ENCODE measurements around the gene SLC22A12. TPM values are rescaled to one million over a fixed set of nuclear protein-coding genes. Genes with fewer than 3 reads are reported as not detected.
A peak's percentile ranks its signal among the peaks of the same experiment; 100 is the strongest.
"Not testable (repeated sequence)": the region's sequence is repeated elsewhere in the genome, so short reads cannot be mapped to it uniquely, and the experiment has no call there.

SLC22A12 gene
- polyA plus RNA-seq, 2 of the 4 experiments (the other 2 are of a cell fraction): not detected

DNA sequence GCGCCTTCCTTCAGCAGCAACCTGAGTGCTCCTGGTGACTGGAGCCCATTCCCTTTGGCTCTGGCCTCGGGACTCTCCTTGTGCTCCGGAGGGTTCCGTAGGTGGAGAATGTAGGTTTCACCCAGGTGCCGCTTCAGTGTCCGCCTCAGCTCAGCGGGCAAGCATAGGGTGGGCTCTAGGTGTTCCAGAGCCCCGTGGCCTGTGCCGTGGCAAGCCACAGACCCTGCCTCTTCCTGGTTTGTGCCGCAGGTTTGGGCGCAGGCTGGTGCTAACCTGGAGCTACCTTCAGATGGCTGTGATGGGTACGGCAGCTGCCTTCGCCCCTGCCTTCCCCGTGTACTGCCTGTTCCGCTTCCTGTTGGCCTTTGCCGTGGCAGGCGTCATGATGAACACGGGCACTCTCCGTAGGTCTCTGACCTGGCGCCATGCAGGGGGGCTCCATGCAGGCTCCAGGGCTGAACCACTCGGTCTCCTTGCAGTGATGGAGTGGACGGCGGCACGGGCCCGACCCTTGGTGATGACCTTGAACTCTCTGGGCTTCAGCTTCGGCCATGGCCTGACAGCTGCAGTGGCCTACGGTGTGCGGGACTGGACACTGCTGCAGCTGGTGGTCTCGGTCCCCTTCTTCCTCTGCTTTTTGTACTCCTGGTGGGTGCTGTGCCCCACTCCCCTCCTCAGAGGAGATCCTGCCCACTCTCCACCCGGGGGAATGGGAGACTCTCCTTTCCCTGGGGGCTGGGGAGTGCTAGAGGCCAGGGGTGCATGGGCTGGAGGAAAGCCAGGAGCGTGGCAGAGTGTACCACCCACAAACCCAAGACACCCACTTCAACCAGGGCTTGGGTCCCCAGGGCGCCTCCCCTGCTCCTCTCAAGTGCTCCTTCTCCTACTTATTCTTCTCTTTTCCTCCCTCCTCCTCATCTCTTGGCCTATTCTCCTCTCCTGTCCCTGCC, 2.4 kb downstream of the SLC22A12 start (continued):
- TF ChIP-seq JUNB (IDR thresholded peaks at IDR 0.05) (no peak), ZFP36 (IDR thresholded peaks at IDR 0.05; ENCODE audit: borderline replicate concordance, partially characterized antibody) (no peak), TP53 (CRISPR knock-in tag; IDR thresholded peaks at IDR 0.05) (no peak), KDM5A (IDR thresholded peaks at IDR 0.05) (no peak), CTCF (IDR thresholded peaks at IDR 0.05) (no peak), RFX5 (IDR thresholded peaks at IDR 0.05) (no peak), NFE2L2 (conservative IDR thresholded peaks at IDR 0.05; ENCODE audit: low read length) (no peak), MAZ (IDR thresholded peaks at IDR 0.05; ENCODE audit: borderline replicate concordance, low read depth, low read length) (no peak)

DNA sequence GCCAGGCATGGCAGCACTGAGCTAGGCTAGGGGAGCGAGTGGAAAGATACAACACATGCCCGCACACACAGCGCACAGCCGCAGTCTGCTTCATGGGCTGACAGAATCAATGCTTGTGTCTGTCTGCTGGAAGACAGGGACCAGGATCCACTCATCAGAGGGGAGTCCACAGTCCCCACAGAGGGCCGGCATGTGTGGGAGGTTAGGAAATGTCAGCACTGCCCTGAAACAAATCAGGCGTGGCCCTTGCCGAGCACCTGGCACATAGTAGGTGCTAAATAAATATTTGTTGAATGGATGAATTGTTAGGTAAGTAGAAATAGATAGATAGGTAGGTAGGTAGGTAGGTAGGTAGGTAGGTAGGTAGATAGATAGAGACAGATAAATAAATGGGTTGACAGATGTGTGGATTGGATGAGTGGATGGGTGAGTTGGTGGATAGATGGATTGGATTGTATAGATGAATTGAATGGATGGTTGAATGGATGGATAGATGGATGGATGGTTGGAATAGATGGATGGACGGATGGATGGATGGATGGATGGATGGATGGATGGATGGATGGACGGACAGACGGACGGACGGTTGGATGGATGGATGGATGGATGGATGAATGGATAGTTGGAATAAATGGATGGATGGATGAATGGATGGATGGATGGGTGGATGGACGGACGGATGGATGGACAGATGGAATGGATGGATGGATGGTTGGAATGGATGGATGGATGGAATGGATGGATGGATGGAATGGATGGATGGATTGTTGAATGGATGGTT, 3.3 kb downstream of the SLC22A12 start:
- Histone ChIP-seq H3K4me1 (no peaks in the 10 kb centered on the region), H3K4me2 (no peak overlapping the region), H3K27ac (no peak overlapping the region), H3K9me3 (peaks cover under 1% of the 10 kb centered on the region; the same call in 1 of the 3 replicates), H3K4me3 (no peak overlapping the region)
- DNase-seq (ENCODE audit: low read depth in 1 of 2, low spot score in 1 of 2): no peak
- CTCF ChIA-PET: no interaction called here
- TF ChIP-seq ATOH8 (CRISPR knock-in tag; IDR thresholded peaks at IDR 0.05; ENCODE audit: low read depth): no peak
- no peak for TF ChIP-seq HOXB13 (CRISPR knock-in tag; IDR thresholded peaks at IDR 0.05; ENCODE audit: low read depth)
- no peak for TF ChIP-seq FOSB (CRISPR knock-in tag; IDR thresholded peaks at IDR 0.05)
- TF ChIP-seq RFX5 (IDR thresholded peaks at IDR 0.05): no peak
- no peak for ATAC-seq
- no peak for FAIRE-seq
- 56% methylated on average over 10 of the region's 14 CpGs for WGBS (ENCODE audit: missing lambda C conversion rate)
- POLR2A ChIA-PET: no interaction called here

DNA sequence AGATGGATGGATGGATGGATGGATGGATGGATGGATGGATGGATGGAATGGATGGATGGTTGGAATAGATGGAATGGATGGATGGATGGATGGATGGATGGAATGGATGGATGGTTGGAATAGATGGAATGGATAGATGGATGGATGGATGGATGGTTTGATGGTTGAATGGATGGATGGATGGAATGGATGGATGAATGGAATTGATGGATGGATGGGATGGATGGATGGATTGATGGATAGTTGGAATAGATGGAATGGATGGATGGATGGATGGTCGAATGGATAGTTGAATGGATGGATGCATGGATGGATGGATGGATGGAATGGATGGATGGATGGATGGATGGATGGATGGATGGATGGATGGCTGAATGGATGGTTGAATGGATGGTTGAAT, 4.9 kb downstream of the SLC22A12 start:
- H3K4me1 ChIP-seq; ATAC-seq; POLR2A ChIA-PET; H3K4me3 ChIP-seq; DNase-seq (ENCODE audit: low read depth in 1 of 2, low spot score in 1 of 2); H3K4me2 ChIP-seq; H3K9me3 ChIP-seq; H3K27ac ChIP-seq: not testable (repeated sequence)
- CTCF ChIA-PET: interaction anchor here (0.9 kb wide), 1 partner anchor 57 kb away, joined by 3 read pairs; no protein-coding TSS in a partner anchor
- peak; percentile 36 for FAIRE-seq
- 0% methylated on average over 1 of the region's 1 CpG for WGBS (ENCODE audit: missing lambda C conversion rate)

GRCh38 chr11:64597671-64598101, 6.7 kb downstream of the SLC22A12 start:
- FAIRE-seq (no peak), ATAC-seq (no peak), DNase-seq (ENCODE audit: low read depth in 1 of 2, low spot score in 1 of 2) (no peak)
- TF ChIP-seq RFX5 (IDR thresholded peaks at IDR 0.05) (no peak), MAX (IDR thresholded peaks at IDR 0.05) (no peak), RARB (CRISPR knock-in tag; IDR thresholded peaks at IDR 0.05) (no peak), CBX8 (IDR thresholded peaks at IDR 0.05) (no peak), RNF2 (IDR thresholded peaks at IDR 0.05; ENCODE audit: borderline replicate concordance, low read depth) (no peak), CTCF (IDR thresholded peaks at IDR 0.05) (no peak), RCOR1 (IDR thresholded peaks at IDR 0.05; ENCODE audit: low read depth, low read length) (no peak), FOXS1 (CRISPR knock-in tag; IDR thresholded peaks at IDR 0.05) (no peak), MAFK (IDR thresholded peaks at IDR 0.05; ENCODE audit: partially characterized antibody) (no peak), ZC3H11A (IDR thresholded peaks at IDR 0.05) (no peak), PHF8 (IDR thresholded peaks at IDR 0.05; ENCODE audit: borderline replicate concordance, low read depth) (no peak), NR3C1 (IDR thresholded peaks at IDR 0.05) (no peak)
- TF ChIP-seq, protein P1, sequence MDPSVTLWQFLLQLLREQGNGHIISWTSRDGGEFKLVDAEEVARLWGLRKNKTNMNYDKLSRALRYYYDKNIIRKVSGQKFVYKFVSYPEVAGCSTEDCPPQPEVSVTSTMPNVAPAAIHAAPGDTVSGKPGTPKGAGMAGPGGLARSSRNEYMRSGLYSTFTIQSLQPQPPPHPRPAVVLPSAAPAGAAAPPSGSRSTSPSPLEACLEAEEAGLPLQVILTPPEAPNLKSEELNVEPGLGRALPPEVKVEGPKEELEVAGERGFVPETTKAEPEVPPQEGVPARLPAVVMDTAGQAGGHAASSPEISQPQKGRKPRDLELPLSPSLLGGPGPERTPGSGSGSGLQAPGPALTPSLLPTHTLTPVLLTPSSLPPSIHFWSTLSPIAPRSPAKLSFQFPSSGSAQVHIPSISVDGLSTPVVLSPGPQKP (IDR thresholded peaks at IDR 0.05; ENCODE audit: low read depth, low read length): no peak
- H3K4me1 ChIP-seq: no peaks in the 10 kb centered on the region
- no peak overlapping the region for H3K4me2 ChIP-seq
- H3K27ac ChIP-seq: no peak overlapping the region
- no peaks in the 10 kb centered on the region for H3K9me3 ChIP-seq
- WGBS (ENCODE audit: missing lambda C conversion rate): 63% methylated on average over 4 of the region's 13 CpGs
- no peak overlapping the region for H3K4me3 ChIP-seq
- CTCF ChIA-PET: interaction anchor here (0.8 to 1.9 kb wide), 5 partner anchors 44 to 149 kb away, joined by 3 to 7 read pairs (median 3); no protein-coding TSS in a partner anchor
- POLR2A ChIA-PET: no interaction called here
